ENCODE data around the gene REN. TPM values are rescaled to one million over a fixed set of nuclear protein-coding genes. Genes with fewer than 3 reads are reported as not detected.
A peak's percentile ranks its signal among the peaks of the same experiment; 100 is the strongest.

Gene REN
- total and polyA plus RNA-seq, 2 of the 13 experiments (the other 11 are each of a cell fraction or from before 2014, with no cell fraction given): not detected

- TF ChIP-seq ZBTB10 (CRISPR knock-in tag; IDR thresholded peaks at IDR 0.05; ENCODE audit: borderline replicate concordance) (no peak), RORA (CRISPR knock-in tag; IDR thresholded peaks at IDR 0.05) (no peak), ZNF343 (CRISPR knock-in tag; IDR thresholded peaks at IDR 0.05) (no peak), ETV6 (CRISPR knock-in tag; conservative IDR thresholded peaks at IDR 0.05) (no peak), ZNF33B (CRISPR knock-in tag; IDR thresholded peaks at IDR 0.05) (no peak), ZNF335 (CRISPR knock-in tag; IDR thresholded peaks at IDR 0.05) (no peak), FOXO4 (CRISPR knock-in tag; conservative IDR thresholded peaks at IDR 0.05) (no peak), BRCA1 (CRISPR knock-in tag; IDR thresholded peaks at IDR 0.05) (no peak), ZNF232 (CRISPR knock-in tag; IDR thresholded peaks at IDR 0.05; ENCODE audit: borderline replicate concordance) (no peak), SOX5 (CRISPR knock-in tag; IDR thresholded peaks at IDR 0.05; ENCODE audit: borderline replicate concordance) (no peak), RBM39 (IDR thresholded peaks at IDR 0.05; ENCODE audit: low read depth, low read length, poor library complexity, severe bottlenecking) (no peak), ZFAT (CRISPR knock-in tag; conservative IDR thresholded peaks at IDR 0.05) (no peak), ZNF678 (CRISPR knock-in tag; IDR thresholded peaks at IDR 0.05) (no peak), ZNF749 (CRISPR knock-in tag; IDR thresholded peaks at IDR 0.05; ENCODE audit: borderline replicate concordance) (no peak), HMGA1 (CRISPR knock-in tag; conservative IDR thresholded peaks at IDR 0.05) (no peak), ARNT (IDR thresholded peaks at IDR 0.05) (no peak), NFYC (CRISPR knock-in tag; IDR thresholded peaks at IDR 0.05) (no peak), U2AF2 (IDR thresholded peaks at IDR 0.05; ENCODE audit: low read depth, low read length) (no peak), ZNF572 (CRISPR knock-in tag; IDR thresholded peaks at IDR 0.05) (no peak), KDM2A (CRISPR knock-in tag; IDR thresholded peaks at IDR 0.05; ENCODE audit: borderline replicate concordance, low read depth) (peak; percentile 55; the same call in 1 of the 2 replicates), ZKSCAN8 (CRISPR knock-in tag; IDR thresholded peaks at IDR 0.05; ENCODE audit: borderline replicate concordance) (no peak), GATAD1 (CRISPR knock-in tag; IDR thresholded peaks at IDR 0.05) (peak; percentile 36; the same call in 1 of the 2 replicates)
- TF ChIP-seq, protein P1, sequence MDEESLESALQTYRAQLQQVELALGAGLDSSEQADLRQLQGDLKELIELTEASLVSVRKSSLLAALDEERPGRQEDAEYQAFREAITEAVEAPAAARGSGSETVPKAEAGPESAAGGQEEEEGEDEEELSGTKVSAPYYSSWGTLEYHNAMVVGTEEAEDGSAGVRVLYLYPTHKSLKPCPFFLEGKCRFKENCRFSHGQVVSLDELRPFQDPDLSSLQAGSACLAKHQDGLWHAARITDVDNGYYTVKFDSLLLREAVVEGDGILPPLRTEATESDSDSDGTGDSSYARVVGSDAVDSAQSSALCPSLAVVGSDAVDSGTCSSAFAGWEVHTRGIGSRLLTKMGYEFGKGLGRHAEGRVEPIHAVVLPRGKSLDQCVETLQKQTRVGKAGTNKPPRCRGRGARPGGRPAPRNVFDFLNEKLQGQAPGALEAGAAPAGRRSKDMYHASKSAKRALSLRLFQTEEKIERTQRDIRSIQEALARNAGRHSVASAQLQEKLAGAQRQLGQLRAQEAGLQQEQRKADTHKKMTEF (CRISPR knock-in tag; IDR thresholded peaks at IDR 0.05): 0 out of 2 replicates have a peak, but pooled peaks have one; percentile 22
Observed at GRCh38 chr1:204162494-204163074, 3.6 kb downstream of the REN start (continued).

All from HepG2 (cell line).